ENCODE measurements around the gene TMEM106C.

Gene TMEM106C

GRCh38 chr12:47978598-47978873 lies 15.1 kb downstream of the TMEM106C start:
- Histone ChIP-seq H4K20me1 (ENCODE audit: insufficient read depth, low read length, poor library complexity, severe bottlenecking) (no peaks in the 10 kb centered on the region), H3K27me3 (ENCODE audit: insufficient read depth, low read length, poor library complexity, severe bottlenecking) (no peaks in the 10 kb centered on the region), H3K9me2 (replicated peaks; ENCODE audit: low read depth, low read length) (no peaks in the 10 kb centered on the region), H3K9me3 (ENCODE audit: insufficient read depth, low read depth, low read length) (no peaks in the 10 kb centered on the region), H3K79me2 (ENCODE audit: insufficient read depth, low read length) (no peaks in the 10 kb centered on the region), H3K9ac (ENCODE audit: low read depth, low read length, poor library complexity, severe bottlenecking) (no peak overlapping the region), H2AFZ (ENCODE audit: low read length) (no peak overlapping the region), H3K4me2 (ENCODE audit: low read depth, low read length, poor library complexity, severe bottlenecking) (no peak overlapping the region), H3F3A (ENCODE audit: low read depth) (no peaks in the 10 kb centered on the region), H3K36me3 (ENCODE audit: insufficient read depth, low read length) (peaks cover 46% of the 10 kb centered on the region; the same call in 1 of the 2 replicates), H3K4me1 (ENCODE audit: insufficient read depth, low read length, poor library complexity, severe bottlenecking) (no peaks in the 10 kb centered on the region), H3K4me3 (ENCODE audit: low read length, poor library complexity, severe bottlenecking) (no peak overlapping the region)
- TF ChIP-seq, protein P1, sequence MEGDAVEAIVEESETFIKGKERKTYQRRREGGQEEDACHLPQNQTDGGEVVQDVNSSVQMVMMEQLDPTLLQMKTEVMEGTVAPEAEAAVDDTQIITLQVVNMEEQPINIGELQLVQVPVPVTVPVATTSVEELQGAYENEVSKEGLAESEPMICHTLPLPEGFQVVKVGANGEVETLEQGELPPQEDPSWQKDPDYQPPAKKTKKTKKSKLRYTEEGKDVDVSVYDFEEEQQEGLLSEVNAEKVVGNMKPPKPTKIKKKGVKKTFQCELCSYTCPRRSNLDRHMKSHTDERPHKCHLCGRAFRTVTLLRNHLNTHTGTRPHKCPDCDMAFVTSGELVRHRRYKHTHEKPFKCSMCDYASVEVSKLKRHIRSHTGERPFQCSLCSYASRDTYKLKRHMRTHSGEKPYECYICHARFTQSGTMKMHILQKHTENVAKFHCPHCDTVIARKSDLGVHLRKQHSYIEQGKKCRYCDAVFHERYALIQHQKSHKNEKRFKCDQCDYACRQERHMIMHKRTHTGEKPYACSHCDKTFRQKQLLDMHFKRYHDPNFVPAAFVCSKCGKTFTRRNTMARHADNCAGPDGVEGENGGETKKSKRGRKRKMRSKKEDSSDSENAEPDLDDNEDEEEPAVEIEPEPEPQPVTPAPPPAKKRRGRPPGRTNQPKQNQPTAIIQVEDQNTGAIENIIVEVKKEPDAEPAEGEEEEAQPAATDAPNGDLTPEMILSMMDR (conservative IDR thresholded peaks at IDR 0.05; ENCODE audit: low read length): no peak
- TF ChIP-seq EZH2phosphoT487 (IDR thresholded peaks at IDR 0.05; ENCODE audit: borderline replicate concordance): no peak

GRCh38 chr12:47979166-47979565 lies 15.8 kb downstream of the TMEM106C start:
- H3K9me3 ChIP-seq (ENCODE audit: insufficient read depth, low read depth, low read length): no peaks in the 10 kb centered on the region
- H3K36me3 ChIP-seq (ENCODE audit: insufficient read depth, low read length): peaks cover 47% of the 10 kb centered on the region; the same call in 1 of the 2 replicates
- no peak overlapping the region for H3K4me3 ChIP-seq (ENCODE audit: low read length, poor library complexity, severe bottlenecking)
- no peaks in the 10 kb centered on the region for H4K20me1 ChIP-seq (ENCODE audit: insufficient read depth, low read length, poor library complexity, severe bottlenecking)
- no peaks in the 10 kb centered on the region for H3K9me2 ChIP-seq (replicated peaks; ENCODE audit: low read depth, low read length)
- TF ChIP-seq, protein P1 (conservative IDR thresholded peaks at IDR 0.05; ENCODE audit: low read length): no peak
- TF ChIP-seq EZH2phosphoT487 (IDR thresholded peaks at IDR 0.05; ENCODE audit: borderline replicate concordance): no peak
- H3K4me1 ChIP-seq (ENCODE audit: insufficient read depth, low read length, poor library complexity, severe bottlenecking): no peaks in the 10 kb centered on the region
- H3F3A ChIP-seq (ENCODE audit: low read depth): no peaks in the 10 kb centered on the region
- no peak overlapping the region for H2AFZ ChIP-seq (ENCODE audit: low read length)
- no peaks in the 10 kb centered on the region for H3K27me3 ChIP-seq (ENCODE audit: insufficient read depth, low read length, poor library complexity, severe bottlenecking)
- H3K9ac ChIP-seq (ENCODE audit: low read depth, low read length, poor library complexity, severe bottlenecking): no peak overlapping the region
- H3K4me2 ChIP-seq (ENCODE audit: low read depth, low read length, poor library complexity, severe bottlenecking): no peak overlapping the region
- no peaks in the 10 kb centered on the region for H3K79me2 ChIP-seq (ENCODE audit: insufficient read depth, low read length)

DNA sequence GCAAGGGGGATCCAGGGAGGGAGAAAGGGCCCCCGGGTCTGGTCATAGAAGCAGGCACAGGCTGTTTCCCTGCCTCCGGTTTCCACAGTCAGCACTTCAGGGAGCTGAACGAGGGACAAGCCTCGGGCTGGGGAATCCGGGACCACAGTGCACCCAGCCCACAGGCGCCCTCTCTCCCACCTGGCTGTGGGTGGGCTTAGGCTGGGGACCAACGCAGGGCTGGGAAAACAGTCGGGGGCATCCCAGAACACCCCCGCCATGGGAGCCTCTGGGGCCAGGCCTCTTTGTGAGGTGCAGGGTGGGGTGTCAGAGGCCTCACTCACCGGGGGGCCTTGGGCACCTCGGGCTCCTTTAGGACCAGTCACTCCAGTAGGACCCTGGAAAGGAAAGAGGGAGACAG lies 16.3 kb downstream of the TMEM106C start:
- H3K27me3 ChIP-seq (ENCODE audit: insufficient read depth, low read length, poor library complexity, severe bottlenecking): no peaks in the 10 kb centered on the region
- no peaks in the 10 kb centered on the region for H3K4me1 ChIP-seq (ENCODE audit: insufficient read depth, low read length, poor library complexity, severe bottlenecking)
- no peaks in the 10 kb centered on the region for H3F3A ChIP-seq (ENCODE audit: low read depth)
- H3K9me3 ChIP-seq (ENCODE audit: insufficient read depth, low read depth, low read length): no peaks in the 10 kb centered on the region
- H3K4me3 ChIP-seq (ENCODE audit: low read length, poor library complexity, severe bottlenecking): no peak overlapping the region
- no peaks in the 10 kb centered on the region for H3K9me2 ChIP-seq (replicated peaks; ENCODE audit: low read depth, low read length)
- no peak overlapping the region for H3K4me2 ChIP-seq (ENCODE audit: low read depth, low read length, poor library complexity, severe bottlenecking)
- H2AFZ ChIP-seq (ENCODE audit: low read length): no peak overlapping the region
- peaks cover 49% of the 10 kb centered on the region; the same call in 1 of the 2 replicates for H3K36me3 ChIP-seq (ENCODE audit: insufficient read depth, low read length)
- no peak overlapping the region for H3K9ac ChIP-seq (ENCODE audit: low read depth, low read length, poor library complexity, severe bottlenecking)
- no peak for TF ChIP-seq EZH2phosphoT487 (IDR thresholded peaks at IDR 0.05; ENCODE audit: borderline replicate concordance)
- TF ChIP-seq, protein P1 (conservative IDR thresholded peaks at IDR 0.05; ENCODE audit: low read length): no peak
- H3K79me2 ChIP-seq (ENCODE audit: insufficient read depth, low read length): no peaks in the 10 kb centered on the region
- no peaks in the 10 kb centered on the region for H4K20me1 ChIP-seq (ENCODE audit: insufficient read depth, low read length, poor library complexity, severe bottlenecking)
